Lower lobe of right lung (tissue), 2 donors: ENCODE results near the gene MIF. TPM values are rescaled to one million over a fixed set of nuclear protein-coding genes. Genes with fewer than 3 reads are reported as not detected.
"Not testable (repeated sequence)": the region's sequence is repeated elsewhere in the genome, so short reads cannot be mapped to it uniquely, and the experiment has no call there.

Experiments used
- ATAC-seq, 2 donors: fragments of 200-7000 bp; cut with Tn5 transposase; one replicate each; pipeline ENCODE4 v1.9.1; 2020 to 2022; ENCODE audit warnings: mild to moderate bottlenecking in 2 of 2, moderate library complexity in 2 of 2
- DNase-seq: peaks from one replicate; pipeline ENCODE4 v3.0.0-alpha.2; 2020
- H3K27ac ChIP-seq: fragments of 200-600 bp; one replicate; pipeline ENCODE4 v1.8.0; 2022
- H3K27me3 ChIP-seq: fragments of 200-600 bp; one replicate; pipeline ENCODE4 v1.8.0; 2022; ENCODE audit warnings: low read depth
- H3K36me3 ChIP-seq: fragments of 200-600 bp; one replicate; pipeline ENCODE4 v1.8.0; 2022; ENCODE audit warnings: mild to moderate bottlenecking
- H3K4me1 ChIP-seq: fragments of 200-600 bp; one replicate; pipeline ENCODE4 v1.8.0; 2022
- H3K4me3 ChIP-seq: fragments of 200-600 bp; one replicate; pipeline ENCODE4 v1.8.0; 2022; ENCODE audit warnings: mild to moderate bottlenecking
- H3K9me3 ChIP-seq: fragments of 200-600 bp; one replicate; pipeline ENCODE4 v1.8.0; 2022
- intact Hi-C: fragments of 100-400 bp; cut with DNase I; formaldehyde crosslinking; loops from one replicate; pipeline ENCODE4 v1.11.0; 2022
- total RNA-seq: library from RNA; stranded (reverse); fragmentation: NEBNext Ultra II Directional; extraction: Animal tissue kit (Norgen Biotek cat#: 25700); gene quantifications from one replicate; pipeline ENCODE4 v1.2.1, GENCODE V29; 2021
- TF ChIP-seq, protein P1 (sequence below): fragments of 200-600 bp; IDR thresholded peaks from one replicate; pipeline ENCODE4 v1.8.0; 2022; ENCODE audit warnings: antibody characterized with exemption, mild to moderate bottlenecking
- donor health status: DM: no; HTN: yes; CAD: no; lungs with severe emphysema.

The MIF gene
- total RNA-seq, 1 donor from 2014 or later: 231 TPM

DNA sequence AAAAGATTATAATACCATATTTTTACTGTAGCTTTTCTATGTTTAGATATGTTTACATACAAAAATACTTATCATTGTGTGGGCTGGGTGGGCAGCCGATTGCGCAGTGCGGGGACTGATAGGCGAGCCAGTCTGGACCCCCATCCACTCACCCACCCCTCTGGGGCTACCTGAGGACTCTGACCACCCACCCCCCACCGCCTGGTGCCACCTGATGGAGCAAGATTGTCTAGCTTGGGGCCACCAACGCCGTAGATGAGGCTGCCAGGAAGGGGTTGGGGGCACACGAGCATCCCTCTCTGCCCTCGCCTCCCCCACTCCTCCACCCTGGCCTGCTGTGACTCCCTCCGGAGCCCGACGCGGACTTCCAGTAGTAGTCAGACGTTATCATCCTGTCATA is 32.4 kb downstream of the MIF start:
- Histone ChIP-seq H3K27me3 (no peaks in the 10 kb centered on the region), H3K36me3 (peaks cover 23% of the 10 kb centered on the region), H3K9me3 (no peaks in the 10 kb centered on the region), H3K4me1 (no peaks in the 10 kb centered on the region), H3K27ac (no peak overlapping the region), H3K4me3 (no peak overlapping the region)
- TF ChIP-seq, protein P1, sequence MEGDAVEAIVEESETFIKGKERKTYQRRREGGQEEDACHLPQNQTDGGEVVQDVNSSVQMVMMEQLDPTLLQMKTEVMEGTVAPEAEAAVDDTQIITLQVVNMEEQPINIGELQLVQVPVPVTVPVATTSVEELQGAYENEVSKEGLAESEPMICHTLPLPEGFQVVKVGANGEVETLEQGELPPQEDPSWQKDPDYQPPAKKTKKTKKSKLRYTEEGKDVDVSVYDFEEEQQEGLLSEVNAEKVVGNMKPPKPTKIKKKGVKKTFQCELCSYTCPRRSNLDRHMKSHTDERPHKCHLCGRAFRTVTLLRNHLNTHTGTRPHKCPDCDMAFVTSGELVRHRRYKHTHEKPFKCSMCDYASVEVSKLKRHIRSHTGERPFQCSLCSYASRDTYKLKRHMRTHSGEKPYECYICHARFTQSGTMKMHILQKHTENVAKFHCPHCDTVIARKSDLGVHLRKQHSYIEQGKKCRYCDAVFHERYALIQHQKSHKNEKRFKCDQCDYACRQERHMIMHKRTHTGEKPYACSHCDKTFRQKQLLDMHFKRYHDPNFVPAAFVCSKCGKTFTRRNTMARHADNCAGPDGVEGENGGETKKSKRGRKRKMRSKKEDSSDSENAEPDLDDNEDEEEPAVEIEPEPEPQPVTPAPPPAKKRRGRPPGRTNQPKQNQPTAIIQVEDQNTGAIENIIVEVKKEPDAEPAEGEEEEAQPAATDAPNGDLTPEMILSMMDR: no peak
- no peak for ATAC-seq
- no peak for DNase-seq
- intact Hi-C loops: loop anchor here (10.0 kb wide), 1 partner anchor 48 kb away; the partner anchor contains the start of gene DDT

DNA sequence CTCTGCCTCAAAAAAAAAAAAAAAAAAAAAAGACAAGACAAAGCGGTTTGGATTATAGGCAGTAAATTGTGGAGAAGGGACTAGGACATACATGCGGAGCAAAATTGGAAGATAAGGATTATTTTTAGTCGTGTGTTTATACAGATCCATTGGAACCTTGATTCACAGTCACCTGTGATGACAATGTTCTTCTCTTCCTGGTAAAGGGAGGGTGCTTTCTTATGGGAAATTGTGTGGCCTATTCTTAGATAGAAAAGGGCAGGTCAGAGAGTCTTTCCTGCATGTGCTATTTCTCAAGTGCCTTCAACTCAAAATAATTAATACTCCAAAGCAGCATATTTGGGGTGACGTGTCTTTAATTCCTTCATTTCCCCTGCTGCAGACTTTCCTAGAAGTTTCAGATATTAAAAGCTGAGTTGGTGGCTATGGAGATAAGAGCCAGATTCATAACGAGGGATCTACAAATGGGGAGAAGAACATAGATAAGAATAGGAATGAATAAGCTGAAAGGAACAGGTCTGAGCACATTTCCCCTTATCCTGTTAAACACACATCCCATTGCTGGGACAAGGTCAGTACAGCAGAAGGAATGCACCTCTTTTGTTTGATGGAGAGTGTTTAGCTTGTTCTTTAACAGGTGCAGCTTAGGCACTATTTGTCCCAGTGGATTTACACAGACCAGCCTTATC is 44.3 kb downstream of the MIF start:
- no peaks in the 10 kb centered on the region for H3K4me1 ChIP-seq
- no peak overlapping the region for H3K4me3 ChIP-seq
- no peak for DNase-seq
- intact Hi-C loops: no loop called here
- ATAC-seq: peak; percentile 80 to 90
- peak overlapping the region; percentile 22 for H3K27ac ChIP-seq
- TF ChIP-seq, protein P1: no peak
- H3K9me3 ChIP-seq: no peaks in the 10 kb centered on the region
- no peaks in the 10 kb centered on the region for H3K27me3 ChIP-seq
- H3K36me3 ChIP-seq: no peaks in the 10 kb centered on the region

DNA sequence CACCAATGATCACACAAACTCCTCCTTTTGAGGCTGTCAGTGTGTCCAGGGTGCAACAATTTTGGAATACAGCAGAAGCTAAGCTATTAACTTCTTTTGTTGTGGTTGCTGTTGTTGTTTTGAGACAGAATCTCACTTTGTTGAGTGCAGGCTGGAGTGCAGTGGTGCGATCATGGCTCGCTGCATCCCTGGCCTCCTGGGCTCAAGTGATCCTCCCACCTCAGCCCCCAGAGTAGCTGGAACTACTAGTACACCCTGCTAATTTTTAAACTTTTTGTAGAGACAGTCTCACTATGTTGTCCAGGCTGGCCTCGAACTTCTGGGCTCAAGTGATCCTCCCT is 44.8 kb downstream of the MIF start:
- Histone ChIP-seq H3K27ac (peak overlapping the region; percentile 22), H3K4me1 (no peaks in the 10 kb centered on the region), H3K27me3 (no peaks in the 10 kb centered on the region), H3K36me3 (no peaks in the 10 kb centered on the region), H3K4me3 (no peak overlapping the region), H3K9me3 (no peaks in the 10 kb centered on the region)
- ATAC-seq: no peak
- TF ChIP-seq, protein P1: no peak
- DNase-seq: no peak
- intact Hi-C loops: no loop called here

DNA sequence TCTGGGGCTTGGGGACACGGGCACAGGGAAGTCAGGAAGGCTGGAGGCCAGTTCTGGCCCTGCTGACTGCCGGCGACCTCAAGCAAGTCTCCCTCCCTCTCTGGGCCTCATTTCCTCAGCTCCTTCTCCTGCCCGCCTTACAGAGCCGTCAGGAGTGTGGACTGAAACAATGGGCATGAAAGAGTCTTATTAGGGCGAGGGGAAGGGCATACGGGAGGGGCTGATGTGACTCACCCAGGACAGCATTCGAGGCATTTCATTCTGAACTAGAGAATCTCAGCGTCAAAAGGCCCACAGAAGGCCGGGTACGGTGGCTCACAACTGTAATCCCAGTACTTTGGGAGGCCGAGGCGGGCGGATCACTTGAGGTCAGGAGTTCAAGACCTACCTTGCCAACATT is 46.0 kb downstream of the MIF start:
- H3K36me3 ChIP-seq, H3K27me3 ChIP-seq, DNase-seq, H3K4me3 ChIP-seq, intact Hi-C loops, H3K9me3 ChIP-seq, H3K27ac ChIP-seq, H3K4me1 ChIP-seq: not testable (repeated sequence)
- peak in 1 of 2 donors; percentile 25 for ATAC-seq

Other genes with a start within 250 kb of the MIF start
- 1.9 TPM for gene RGL4, start 203.4 kb upstream of the MIF start, total RNA-seq
- 5.7 TPM for gene ZNF70, start 143.3 kb upstream of the MIF start, total RNA-seq
- gene VPREB3, start 140.0 kb upstream of the MIF start, total RNA-seq: not detected
- gene C22orf15, start 131.4 kb upstream of the MIF start, total RNA-seq: 5.9 TPM
- 114 TPM for gene CHCHD10, start 126.4 kb upstream of the MIF start, total RNA-seq
- 1.9 TPM for gene MMP11, start 121.5 kb upstream of the MIF start, total RNA-seq
- 61.3 TPM for gene SMARCB1, start 107.4 kb upstream of the MIF start, total RNA-seq
- 5.8 TPM for gene DERL3, start 55.4 kb upstream of the MIF start, total RNA-seq
- 12.7 TPM for gene SLC2A11, start 36.5 kb upstream of the MIF start, total RNA-seq
- 7.3 TPM for gene GSTT2B, start 66.8 kb downstream of the MIF start, total RNA-seq
- gene DDTL, start 72.5 kb downstream of the MIF start, total RNA-seq: 2.9 TPM
- 102 TPM for gene DDT, start 80.1 kb downstream of the MIF start, total RNA-seq
- gene GSTT2, start 85.8 kb downstream of the MIF start, total RNA-seq: 3.0 TPM
- gene GSTT4, start 111.1 kb downstream of the MIF start, total RNA-seq: not detected
- 88.7 TPM for gene CABIN1, start 116.9 kb downstream of the MIF start, total RNA-seq